ENCODE data around the gene MPEG1. TPM values are rescaled to one million over a fixed set of nuclear protein-coding genes. Genes with fewer than 3 reads are reported as not detected.

MPEG1 gene
- total RNA-seq, 1 donor from 2014 or later, result not detected

GRCh38 chr11:59193587-59194130, 19.1 kb downstream of the MPEG1 start:
- Mint-ChIP-seq H3K36me3 (peaks cover 68% of the 10 kb centered on the region), H3K4me1 (peaks cover 4% of the 10 kb centered on the region), H3K27me3 (ENCODE audit: low read depth) (no peaks in the 10 kb centered on the region), H3K9me3 (no peaks in the 10 kb centered on the region), H3K4me3 (no peak overlapping the region), H3K27ac (no peak overlapping the region)
- DNase-seq (ENCODE audit: low spot score in 2 of 2, unreplicated experiment in 2 of 2), result no peak
- no peak for TF ChIP-seq CTCF (IDR thresholded peaks at IDR 0.05; ENCODE audit: unreplicated experiment)

GRCh38 chr11:59192446-59193020, 20.2 kb downstream of the MPEG1 start:
- DNase-seq (ENCODE audit: low spot score in 2 of 2, unreplicated experiment in 2 of 2), result no peak
- H3K27me3 Mint-ChIP-seq (ENCODE audit: low read depth), result no peaks in the 10 kb centered on the region
- no peak for TF ChIP-seq CTCF (IDR thresholded peaks at IDR 0.05; ENCODE audit: unreplicated experiment)
- no peak overlapping the region for H3K4me3 Mint-ChIP-seq
- H3K36me3 Mint-ChIP-seq, result peaks cover 67% of the 10 kb centered on the region
- peaks cover 3% of the 10 kb centered on the region for H3K4me1 Mint-ChIP-seq
- H3K27ac Mint-ChIP-seq, result no peak overlapping the region
- no peaks in the 10 kb centered on the region for H3K9me3 Mint-ChIP-seq

GRCh38 chr11:59191890-59192289, 20.8 kb downstream of the MPEG1 start:
- Mint-ChIP-seq H3K36me3 (peaks cover 60% of the 10 kb centered on the region), H3K4me3 (no peak overlapping the region), H3K27me3 (ENCODE audit: low read depth) (no peaks in the 10 kb centered on the region), H3K4me1 (peaks cover 6% of the 10 kb centered on the region), H3K9me3 (no peaks in the 10 kb centered on the region), H3K27ac (no peak overlapping the region)
- DNase-seq (ENCODE audit: low spot score in 2 of 2, unreplicated experiment in 2 of 2), result no peak
- no peak for TF ChIP-seq CTCF (IDR thresholded peaks at IDR 0.05; ENCODE audit: unreplicated experiment)

- H3K9me3 Mint-ChIP-seq, result no peaks in the 10 kb centered on the region
- TF ChIP-seq CTCF (IDR thresholded peaks at IDR 0.05; ENCODE audit: unreplicated experiment), result no peak
- no peaks in the 10 kb centered on the region for H3K27me3 Mint-ChIP-seq (ENCODE audit: low read depth)
- peaks cover 52% of the 10 kb centered on the region for H3K36me3 Mint-ChIP-seq
- H3K4me3 Mint-ChIP-seq, result no peak overlapping the region
- no peak for DNase-seq (ENCODE audit: low spot score in 2 of 2, unreplicated experiment in 2 of 2)
- H3K27ac Mint-ChIP-seq, result peak overlapping the region; percentile 13
- peaks cover 9% of the 10 kb centered on the region for H3K4me1 Mint-ChIP-seq
Observed at GRCh38 chr11:59191095-59191494, 21.6 kb downstream of the MPEG1 start.

- H3K27ac Mint-ChIP-seq, result no peak overlapping the region
- no peak overlapping the region for H3K4me3 Mint-ChIP-seq
- peaks cover 20% of the 10 kb centered on the region for H3K4me1 Mint-ChIP-seq
- H3K27me3 Mint-ChIP-seq (ENCODE audit: low read depth), result no peaks in the 10 kb centered on the region
- no peak for TF ChIP-seq CTCF (IDR thresholded peaks at IDR 0.05; ENCODE audit: unreplicated experiment)
- peaks cover 41% of the 10 kb centered on the region for H3K36me3 Mint-ChIP-seq
- DNase-seq (ENCODE audit: low spot score in 2 of 2, unreplicated experiment in 2 of 2), result no peak
- H3K9me3 Mint-ChIP-seq, result no peaks in the 10 kb centered on the region
Observed at GRCh38 chr11:59189986-59190385, 22.7 kb downstream of the MPEG1 start.

Data from mesothelial cell of epicardium (in vitro differentiated cells).